Stimulated activated CD8-positive, alpha-beta memory T cell treated with anti-CD3 and anti-CD28 coated beads, Interleukin-12 subunit alpha, Interleukin-12 subunit beta, amount 100 ng/mL, for 24 hours (primary cell): ENCODE measurements around the gene FRMD4A.

Experiments
- DNase-seq: peaks from one replicate; pipeline ENCODE4 v3.0.0-alpha.2; 2020; ENCODE audit errors: extremely low read depth

FRMD4A gene

GRCh38 chr10:13670311-13670710, 660.4 kb downstream of the FRMD4A start:
- DNase-seq = no peak

- DNase-seq = no peak
Observed at GRCh38 chr10:13669901-13670300, 660.8 kb downstream of the FRMD4A start.

GRCh38 chr10:13669182-13669855, 661.4 kb downstream of the FRMD4A start:
- no peak for DNase-seq

- DNase-seq = no peak
Observed at GRCh38 chr10:13668126-13668525, 662.6 kb downstream of the FRMD4A start.

- DNase-seq = no peak
Observed at GRCh38 chr10:13665516-13666262, 665.0 kb downstream of the FRMD4A start.

GRCh38 chr10:13661256-13661655, 669.5 kb downstream of the FRMD4A start:
- DNase-seq = no peak

GRCh38 chr10:13660551-13660920, 670.2 kb downstream of the FRMD4A start:
- DNase-seq = no peak

- peak; percentile 15 for DNase-seq
Observed at GRCh38 chr10:13659887-13660550, 670.7 kb downstream of the FRMD4A start.

- DNase-seq = no peak
Observed at GRCh38 chr10:13658871-13659685, 671.6 kb downstream of the FRMD4A start.

- DNase-seq = no peak
Observed at GRCh38 chr10:13658264-13658663, 672.5 kb downstream of the FRMD4A start.

- no peak for DNase-seq
Observed at GRCh38 chr10:13657101-13657680, 673.5 kb downstream of the FRMD4A start.

GRCh38 chr10:13656337-13657100, 674.2 kb downstream of the FRMD4A start:
- DNase-seq = no peak

GRCh38 chr10:13654846-13655245, 675.9 kb downstream of the FRMD4A start:
- DNase-seq = no peak

GRCh38 chr10:13654118-13654830, 676.5 kb downstream of the FRMD4A start:
- DNase-seq = no peak

GRCh38 chr10:13652860-13653259, 677.9 kb downstream of the FRMD4A start:
- no peak for DNase-seq

- DNase-seq = no peak
Observed at GRCh38 chr10:13651969-13652720, 678.6 kb downstream of the FRMD4A start.

GRCh38 chr10:13650961-13651360, 679.8 kb downstream of the FRMD4A start:
- DNase-seq = no peak

GRCh38 chr10:13649844-13650520, 680.7 kb downstream of the FRMD4A start:
- DNase-seq = no peak

GRCh38 chr10:13648425-13648824, 682.3 kb downstream of the FRMD4A start:
- no peak for DNase-seq
